Upper lobe of left lung (tissue), 4 donors: ENCODE measurements around the gene LLPH.

ENCODE experiments used
- CTCF ChIP-seq, 6 experiments: fragments of 450-650 bp in 4 of 6; fragments of 200-600 bp in 2 of 6; sonication (generic) in 2 of 6; IDR thresholded peaks; one replicate each; pipeline ENCODE4 v1.5.1; 2016 to 2019; ENCODE audit warnings: antibody characterized with exemption in 6 of 6
- EP300 ChIP-seq, 4 donors: sonication (generic); formaldehyde crosslinking; IDR thresholded peaks; one replicate each; pipeline ENCODE4 v1.5.1; 2017; ENCODE audit warnings: antibody characterized with exemption in 4 of 4, control low read depth in 2 of 4
- POLR2AphosphoS5 ChIP-seq, 2 donors: sonication (generic); formaldehyde crosslinking; IDR thresholded peaks; one replicate each; pipeline ENCODE4 v1.5.1; 2017; ENCODE audit warnings: antibody characterized with exemption in 2 of 2

GRCh38 chr12:66070378-66071120, 60.0 kb downstream of the LLPH start:
- TF ChIP-seq POLR2AphosphoS5 (IDR thresholded peaks at IDR 0.05) (no peak), EP300 (IDR thresholded peaks at IDR 0.05) (no peak), CTCF (IDR thresholded peaks at IDR 0.05) (no peak)
